MM.1S (cell line): ENCODE results near the gene TAS2R38.

Experiments used
- DNase-seq: peaks from one replicate; pipeline ENCODE4 v3.0.0-alpha.2; 2015
- H2AFZ ChIP-seq: fragments of 300-600 bp; sonication (generic); 2 replicates; pipeline ENCODE4 v1.6.0; 2016; ENCODE audit warnings: antibody characterized with exemption, low read length
- H3F3A ChIP-seq: fragments of 300-600 bp; sonication (generic); 2 replicates; pipeline ENCODE4 v1.6.1; 2016; ENCODE audit warnings: mild to moderate bottlenecking, antibody characterized with exemption, low read length, moderate library complexity, mixed read lengths; ENCODE audit not compliant: insufficient read depth
- H3K27ac ChIP-seq: fragments of 300-600 bp; sonication (generic); 2 replicates; pipeline ENCODE4 v1.5.1; 2016; ENCODE audit warnings: mild to moderate bottlenecking, low read length
- H3K27me3 ChIP-seq: fragments of 300-600 bp; sonication (generic); replicated peaks from 2 replicates; pipeline ENCODE4 v1.6.0; 2016; ENCODE audit warnings: low read length; ENCODE audit not compliant: insufficient read depth
- H3K36me3 ChIP-seq: fragments of 300-600 bp; sonication (generic); replicated peaks from 2 replicates; pipeline ENCODE4 v1.6.1; 2016; ENCODE audit warnings: mild to moderate bottlenecking, low read length, mixed read lengths; ENCODE audit not compliant: insufficient read depth
- H3K4me1 ChIP-seq: fragments of 300-600 bp; sonication (generic); 2 replicates; pipeline ENCODE4 v1.6.1; 2016; ENCODE audit warnings: low read length, mixed read lengths
- H3K4me2 ChIP-seq: fragments of 300-600 bp; sonication (generic); 2 replicates; pipeline ENCODE4 v1.6.0; 2016; ENCODE audit warnings: low read depth, low read length
- H3K4me3 ChIP-seq: fragments of 300-600 bp; sonication (generic); 2 replicates; pipeline ENCODE4 v1.5.1; 2016; ENCODE audit warnings: low read length, mixed read lengths
- H3K79me2 ChIP-seq: fragments of 300-600 bp; sonication (generic); 2 replicates; pipeline ENCODE4 v1.6.1; 2016; ENCODE audit warnings: mixed run types, low read length, mixed read lengths
- H3K9ac ChIP-seq: fragments of 300-600 bp; sonication (generic); 2 replicates; pipeline ENCODE4 v1.6.1; 2016; ENCODE audit warnings: low read length, mixed read lengths
- H3K9me2 ChIP-seq: fragments of 300-600 bp; sonication (generic); replicated peaks from 2 replicates; pipeline ENCODE4 v1.6.1; 2016; ENCODE audit warnings: mild to moderate bottlenecking, low read length, mixed read lengths; ENCODE audit not compliant: insufficient read depth
- H3K9me3 ChIP-seq: fragments of 300-600 bp; sonication (generic); replicated peaks from 2 replicates; pipeline ENCODE4 v1.6.1; 2016; ENCODE audit warnings: mild to moderate bottlenecking, low read length, mixed read lengths; ENCODE audit not compliant: insufficient read depth
- H4K20me1 ChIP-seq: fragments of 300-600 bp; sonication (generic); 2 replicates; pipeline ENCODE4 v1.6.1; 2016; ENCODE audit warnings: mild to moderate bottlenecking, low read length, moderate library complexity, mixed read lengths; ENCODE audit not compliant: insufficient read depth
- CTCF ChIP-seq: fragments of 300-600 bp; sonication (generic); IDR thresholded peaks from 2 replicates; pipeline ENCODE4 v1.5.1; 2016; ENCODE audit warnings: antibody characterized with exemption, low read length, mixed read lengths
- EZH2 ChIP-seq: fragments of 300-600 bp; sonication (generic); optimal IDR thresholded peaks from 2 replicates; pipeline ENCODE3; 2017; ENCODE audit warnings: low read depth, mild to moderate bottlenecking, antibody characterized with exemption, low read length, mixed read lengths
- EZH2phosphoT487 ChIP-seq: fragments of 300-600 bp; sonication (generic); IDR thresholded peaks from 2 replicates; pipeline ENCODE4 v1.6.1; 2018; ENCODE audit warnings: antibody characterized with exemption, low read length

The TAS2R38 gene

GRCh38 chr7:142006577-142006976 lies 33.0 kb upstream of the TAS2R38 start:
- Histone ChIP-seq H4K20me1 (no peaks in the 10 kb centered on the region), H3K36me3 (no peaks in the 10 kb centered on the region), H3K4me3 (no peak overlapping the region), H3K27ac (no peak overlapping the region), H3K9me3 (no peaks in the 10 kb centered on the region), H3K27me3 (no peaks in the 10 kb centered on the region), H3K4me2 (no peak overlapping the region), H3K79me2 (no peaks in the 10 kb centered on the region), H3F3A (no peaks in the 10 kb centered on the region), H3K4me1 (no peaks in the 10 kb centered on the region), H3K9me2 (no peaks in the 10 kb centered on the region), H3K9ac (no peak overlapping the region), H2AFZ (no peak overlapping the region)
- no peak for TF ChIP-seq CTCF
- TF ChIP-seq EZH2, result no peak
- no peak for TF ChIP-seq EZH2phosphoT487
- no peak for DNase-seq

GRCh38 chr7:142002179-142002578 lies 28.6 kb upstream of the TAS2R38 start:
- H3K4me3 ChIP-seq, result no peak overlapping the region
- H3K79me2 ChIP-seq, result no peaks in the 10 kb centered on the region
- no peaks in the 10 kb centered on the region for H3K27me3 ChIP-seq
- H4K20me1 ChIP-seq, result no peaks in the 10 kb centered on the region
- H3K4me2 ChIP-seq, result no peak overlapping the region
- H3K9ac ChIP-seq, result no peak overlapping the region
- H3K9me3 ChIP-seq, result no peaks in the 10 kb centered on the region
- H2AFZ ChIP-seq, result no peak overlapping the region
- no peaks in the 10 kb centered on the region for H3F3A ChIP-seq
- no peaks in the 10 kb centered on the region for H3K36me3 ChIP-seq
- no peak for TF ChIP-seq CTCF
- no peak for TF ChIP-seq EZH2
- TF ChIP-seq EZH2phosphoT487, result no peak
- no peaks in the 10 kb centered on the region for H3K9me2 ChIP-seq
- H3K27ac ChIP-seq, result no peak overlapping the region
- no peaks in the 10 kb centered on the region for H3K4me1 ChIP-seq
- DNase-seq, result no peak

- DNase-seq, result no peak
- no peak overlapping the region for H3K4me2 ChIP-seq
- no peaks in the 10 kb centered on the region for H3K4me1 ChIP-seq
- no peaks in the 10 kb centered on the region for H3K36me3 ChIP-seq
- H2AFZ ChIP-seq, result no peak overlapping the region
- H3K9me2 ChIP-seq, result no peaks in the 10 kb centered on the region
- no peak for TF ChIP-seq EZH2
- no peak for TF ChIP-seq EZH2phosphoT487
- no peaks in the 10 kb centered on the region for H3K79me2 ChIP-seq
- no peaks in the 10 kb centered on the region for H3K9me3 ChIP-seq
- no peaks in the 10 kb centered on the region for H3K27me3 ChIP-seq
- H3K9ac ChIP-seq, result no peak overlapping the region
- H3K4me3 ChIP-seq, result no peak overlapping the region
- no peaks in the 10 kb centered on the region for H4K20me1 ChIP-seq
- no peaks in the 10 kb centered on the region for H3F3A ChIP-seq
- no peak overlapping the region for H3K27ac ChIP-seq
Observed at GRCh38 chr7:142001163-142001874, 27.7 kb upstream of the TAS2R38 start.

GRCh38 chr7:142000244-142000643 lies 26.7 kb upstream of the TAS2R38 start:
- H3F3A ChIP-seq, result no peaks in the 10 kb centered on the region
- no peaks in the 10 kb centered on the region for H3K36me3 ChIP-seq
- H3K27ac ChIP-seq, result no peak overlapping the region
- no peak for TF ChIP-seq CTCF
- no peak for TF ChIP-seq EZH2phosphoT487
- TF ChIP-seq EZH2, result no peak
- no peaks in the 10 kb centered on the region for H3K9me3 ChIP-seq
- H3K4me1 ChIP-seq, result no peaks in the 10 kb centered on the region
- no peak overlapping the region for H3K9ac ChIP-seq
- no peak for DNase-seq
- no peaks in the 10 kb centered on the region for H3K9me2 ChIP-seq
- H3K79me2 ChIP-seq, result no peaks in the 10 kb centered on the region
- no peak overlapping the region for H3K4me3 ChIP-seq
- H3K4me2 ChIP-seq, result no peak overlapping the region
- H2AFZ ChIP-seq, result no peak overlapping the region
- no peaks in the 10 kb centered on the region for H4K20me1 ChIP-seq
- no peaks in the 10 kb centered on the region for H3K27me3 ChIP-seq
